Effector memory CD8-positive, alpha-beta T cell (primary cell): ENCODE data around the gene MYO10.

Experiments used
- ATAC-seq: fragments of 150-1000 bp; cut with Tn5 transposase; replicated peaks from 2 replicates; pipeline ENCODE4 v1.10.0; 2021; ENCODE audit warnings: mild to moderate bottlenecking, moderate library complexity
- DNase-seq, 3 experiments: peaks; one replicate each; pipeline ENCODE4 v3.0.0; 2021
- H3K27ac Mint-ChIP-seq, 2 donors: one replicate each; pipeline ENCODE4 v1.8.0; 2022; ENCODE audit warnings: mild to moderate bottlenecking in 2 of 2, mixed read lengths in 2 of 2, moderate library complexity in 2 of 2
- H3K27me3 Mint-ChIP-seq, 2 donors: one replicate each; pipeline ENCODE4 v1.8.0; 2022; ENCODE audit warnings: mixed read lengths in 2 of 2
- H3K36me3 Mint-ChIP-seq: one replicate; pipeline ENCODE4 v1.8.0; 2022; ENCODE audit warnings: mild to moderate bottlenecking, moderate library complexity, mixed read lengths; ENCODE audit not compliant: insufficient read depth
- H3K4me1 Mint-ChIP-seq, 2 donors: one replicate each; pipeline ENCODE4 v1.8.0; 2022; ENCODE audit warnings: low read depth in 2 of 2, mixed read lengths in 2 of 2
- H3K4me3 Mint-ChIP-seq, 2 donors: one replicate each; pipeline ENCODE4 v1.8.0; 2022; ENCODE audit warnings: mild to moderate bottlenecking in 2 of 2, mixed read lengths in 2 of 2, moderate library complexity in 2 of 2
- H3K9me3 Mint-ChIP-seq, 2 donors: one replicate each; pipeline ENCODE4 v1.8.0; 2022; ENCODE audit warnings: mixed read lengths in 2 of 2

Gene MYO10

GRCh38 chr5:16812911-16813310 lies 123.2 kb downstream of the MYO10 start:
- DNase-seq (no peak), ATAC-seq (no peak)
- H3K27me3 Mint-ChIP-seq: no peaks in the 10 kb centered on the region
- no peaks in the 10 kb centered on the region for H3K4me1 Mint-ChIP-seq
- H3K36me3 Mint-ChIP-seq: peaks cover 6% of the 10 kb centered on the region
- H3K9me3 Mint-ChIP-seq: peaks cover 0 to 1% of the 10 kb centered on the region in 2 donors
- H3K4me3 Mint-ChIP-seq: no peak overlapping the region
- no peak overlapping the region for H3K27ac Mint-ChIP-seq

GRCh38 chr5:16812448-16812847 lies 123.6 kb downstream of the MYO10 start:
- ATAC-seq (no peak), DNase-seq (no peak)
- Mint-ChIP-seq H3K4me1 (no peaks in the 10 kb centered on the region), H3K4me3 (no peak overlapping the region), H3K36me3 (peaks cover 6% of the 10 kb centered on the region), H3K27ac (no peak overlapping the region), H3K9me3 (peaks cover 0 to 6% of the 10 kb centered on the region in 2 donors), H3K27me3 (no peaks in the 10 kb centered on the region)

DNA sequence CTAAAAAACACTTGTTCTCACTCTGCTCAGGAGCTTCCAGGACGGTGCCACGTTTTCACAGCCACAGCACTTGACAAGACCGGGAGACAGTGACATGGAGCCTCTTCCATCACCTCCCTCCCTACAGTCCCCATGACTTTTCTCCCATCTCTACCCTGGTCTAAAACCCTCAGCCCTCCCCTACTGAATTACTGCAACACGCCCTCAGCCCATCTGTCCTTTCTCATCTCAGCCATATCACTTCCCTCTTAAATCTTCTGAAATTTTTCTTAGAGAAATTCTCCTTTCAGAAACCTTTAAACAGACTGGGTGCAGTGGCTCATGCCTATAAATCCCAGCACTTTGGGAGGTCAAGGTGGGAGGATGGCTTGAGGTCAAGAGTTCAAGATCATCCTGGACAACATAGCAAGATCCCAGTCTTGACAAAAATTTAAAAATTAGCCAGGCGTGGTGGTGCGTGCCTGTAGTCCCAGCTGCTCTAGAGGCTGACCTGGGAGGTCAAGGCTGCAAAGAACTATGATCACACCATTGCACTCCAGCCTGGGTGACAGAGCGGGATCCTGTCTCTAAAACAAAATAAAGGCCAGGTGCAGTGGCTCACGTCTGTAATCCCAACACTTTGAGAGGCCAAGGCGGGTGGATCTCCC lies 125.8 kb downstream of the MYO10 start:
- H3K27ac Mint-ChIP-seq: no peak overlapping the region
- peaks cover 0 to 9% of the 10 kb centered on the region in 2 donors for H3K9me3 Mint-ChIP-seq
- ATAC-seq (no peak), DNase-seq (no peak)
- H3K36me3 Mint-ChIP-seq: peaks cover 6% of the 10 kb centered on the region
- H3K4me1 Mint-ChIP-seq: no peaks in the 10 kb centered on the region
- H3K27me3 Mint-ChIP-seq: no peaks in the 10 kb centered on the region
- no peak overlapping the region for H3K4me3 Mint-ChIP-seq

- Mint-ChIP-seq H3K27me3 (no peaks in the 10 kb centered on the region), H3K27ac (no peak overlapping the region), H3K4me3 (no peak overlapping the region), H3K4me1 (no peaks in the 10 kb centered on the region), H3K36me3 (peaks cover 6% of the 10 kb centered on the region), H3K9me3 (peaks cover 0 to 9% of the 10 kb centered on the region in 2 donors)
- ATAC-seq (no peak), DNase-seq (no peak)
Observed at GRCh38 chr5:16809395-16810207, 126.5 kb downstream of the MYO10 start.

DNA sequence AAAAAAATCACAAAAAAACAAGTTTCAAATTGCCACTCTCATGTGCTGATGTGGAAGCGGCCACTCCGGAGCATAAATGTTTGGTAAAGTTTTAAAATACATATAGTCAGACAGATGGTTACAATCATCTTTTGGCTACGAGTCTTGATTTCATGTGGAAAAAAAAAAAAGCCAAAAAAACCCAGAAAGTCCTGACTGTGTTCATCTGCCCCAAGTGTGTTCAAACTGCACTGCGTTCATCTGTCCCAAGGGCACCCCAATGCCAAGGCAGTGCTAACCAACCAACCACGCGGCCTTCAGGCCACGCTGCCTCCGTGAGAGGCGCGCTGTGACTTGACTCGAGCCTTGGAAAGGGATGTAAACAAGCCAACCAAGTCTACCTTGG lies 127.1 kb downstream of the MYO10 start:
- ATAC-seq (no peak), DNase-seq (no peak)
- H3K36me3 Mint-ChIP-seq: peaks cover 6% of the 10 kb centered on the region
- peaks cover 2 to 9% of the 10 kb centered on the region in 2 donors for H3K9me3 Mint-ChIP-seq
- no peak overlapping the region for H3K4me3 Mint-ChIP-seq
- no peak overlapping the region for H3K27ac Mint-ChIP-seq
- no peaks in the 10 kb centered on the region for H3K4me1 Mint-ChIP-seq
- no peaks in the 10 kb centered on the region for H3K27me3 Mint-ChIP-seq

- H3K36me3 Mint-ChIP-seq: peaks cover 6% of the 10 kb centered on the region
- H3K4me1 Mint-ChIP-seq: no peaks in the 10 kb centered on the region
- peaks cover 2 to 9% of the 10 kb centered on the region in 2 donors for H3K9me3 Mint-ChIP-seq
- H3K27ac Mint-ChIP-seq: no peak overlapping the region
- DNase-seq: no peak
- no peak for ATAC-seq
- H3K27me3 Mint-ChIP-seq: no peaks in the 10 kb centered on the region
- H3K4me3 Mint-ChIP-seq: no peak overlapping the region
Observed at GRCh38 chr5:16808021-16808420, 128.1 kb downstream of the MYO10 start.

DNA sequence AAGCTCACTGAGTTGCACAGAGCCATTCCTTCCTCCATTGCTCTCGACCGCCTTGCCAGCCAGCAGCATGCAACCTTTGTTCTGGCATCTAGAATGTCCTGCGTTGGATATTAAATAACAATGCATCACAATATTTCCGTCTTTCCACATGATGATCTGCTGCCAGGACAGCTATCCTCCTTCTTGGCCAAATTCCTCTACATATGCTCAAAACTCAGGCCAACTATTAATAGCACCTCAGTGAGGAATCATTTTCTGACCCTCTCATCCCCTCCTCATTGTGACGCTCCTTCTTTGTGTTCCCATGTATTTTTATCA lies 128.6 kb downstream of the MYO10 start:
- H3K4me1 Mint-ChIP-seq: no peaks in the 10 kb centered on the region
- ATAC-seq: no peak
- peaks cover 6% of the 10 kb centered on the region for H3K36me3 Mint-ChIP-seq
- H3K4me3 Mint-ChIP-seq: no peak overlapping the region
- DNase-seq: no peak
- H3K9me3 Mint-ChIP-seq: peaks cover 2 to 9% of the 10 kb centered on the region in 2 donors
- H3K27ac Mint-ChIP-seq: no peak overlapping the region
- no peaks in the 10 kb centered on the region for H3K27me3 Mint-ChIP-seq

GRCh38 chr5:16806711-16807546 lies 129.2 kb downstream of the MYO10 start:
- H3K27ac Mint-ChIP-seq: no peak overlapping the region
- no peak for DNase-seq
- no peaks in the 10 kb centered on the region for H3K27me3 Mint-ChIP-seq
- ATAC-seq: no peak
- peaks cover 6% of the 10 kb centered on the region for H3K36me3 Mint-ChIP-seq
- H3K4me1 Mint-ChIP-seq: no peaks in the 10 kb centered on the region
- no peak overlapping the region for H3K4me3 Mint-ChIP-seq
- peaks cover 2 to 9% of the 10 kb centered on the region in 2 donors for H3K9me3 Mint-ChIP-seq

GRCh38 chr5:16805486-16805885 lies 130.6 kb downstream of the MYO10 start:
- Mint-ChIP-seq H3K9me3 (peaks cover 2 to 9% of the 10 kb centered on the region in 2 donors), H3K27ac (no peak overlapping the region), H3K4me1 (no peaks in the 10 kb centered on the region), H3K4me3 (no peak overlapping the region), H3K36me3 (peaks cover 2% of the 10 kb centered on the region), H3K27me3 (no peaks in the 10 kb centered on the region)
- ATAC-seq: no peak
- no peak for DNase-seq

DNA sequence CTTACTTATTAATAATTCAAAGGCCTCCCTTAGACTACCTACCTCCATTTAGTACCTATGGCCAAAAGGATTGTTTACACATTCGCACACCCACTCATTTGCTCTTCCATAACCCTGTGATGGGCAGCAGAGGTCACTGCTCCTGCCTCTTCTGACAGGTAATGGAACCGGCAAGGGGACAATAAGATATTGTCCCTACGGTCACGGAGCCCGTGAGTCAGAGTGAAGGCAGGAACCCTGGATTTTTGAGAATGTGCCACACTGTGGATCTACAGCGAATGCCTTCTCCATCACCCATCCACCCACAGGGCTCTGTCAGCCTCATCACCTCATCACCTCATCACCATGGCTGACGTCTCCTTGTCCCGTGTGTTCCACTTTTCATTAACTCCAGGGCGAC lies 132.3 kb downstream of the MYO10 start:
- ATAC-seq (no peak), DNase-seq (no peak)
- Mint-ChIP-seq H3K27me3 (no peaks in the 10 kb centered on the region), H3K4me3 (no peak overlapping the region), H3K9me3 (peaks cover 2 to 9% of the 10 kb centered on the region in 2 donors), H3K4me1 (no peaks in the 10 kb centered on the region), H3K36me3 (no peaks in the 10 kb centered on the region), H3K27ac (no peak overlapping the region)

DNA sequence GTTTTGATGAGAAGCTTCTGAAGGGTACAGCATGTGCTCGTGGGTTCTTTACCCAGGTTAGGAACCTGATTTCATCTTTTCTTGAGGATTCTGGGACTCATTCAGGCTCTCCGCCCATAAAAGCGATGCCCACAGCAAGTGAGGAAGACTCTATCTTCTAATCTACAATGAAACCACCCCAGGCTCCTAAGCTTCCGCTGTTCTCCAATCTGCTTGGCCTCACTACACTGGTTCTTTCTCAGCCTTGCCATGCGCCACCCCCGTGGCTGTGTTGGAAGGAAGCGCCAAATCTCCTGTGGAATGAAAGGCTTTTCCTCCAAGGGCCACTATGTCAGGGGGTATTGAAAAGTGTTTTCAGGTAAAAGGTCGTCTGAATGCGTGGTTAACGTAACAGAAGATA lies 135.6 kb downstream of the MYO10 start:
- Mint-ChIP-seq H3K4me1 (no peaks in the 10 kb centered on the region), H3K36me3 (no peaks in the 10 kb centered on the region), H3K27ac (no peak overlapping the region), H3K9me3 (peaks cover 0 to 2% of the 10 kb centered on the region in 2 donors), H3K4me3 (no peak overlapping the region), H3K27me3 (no peaks in the 10 kb centered on the region)
- ATAC-seq (no peak), DNase-seq (no peak)

GRCh38 chr5:16799796-16800195 lies 136.3 kb downstream of the MYO10 start:
- no peak overlapping the region for H3K4me3 Mint-ChIP-seq
- peaks cover 0 to 2% of the 10 kb centered on the region in 2 donors for H3K9me3 Mint-ChIP-seq
- H3K27ac Mint-ChIP-seq: no peak overlapping the region
- no peaks in the 10 kb centered on the region for H3K27me3 Mint-ChIP-seq
- no peak for DNase-seq
- no peaks in the 10 kb centered on the region for H3K4me1 Mint-ChIP-seq
- H3K36me3 Mint-ChIP-seq: no peaks in the 10 kb centered on the region
- no peak for ATAC-seq

DNA sequence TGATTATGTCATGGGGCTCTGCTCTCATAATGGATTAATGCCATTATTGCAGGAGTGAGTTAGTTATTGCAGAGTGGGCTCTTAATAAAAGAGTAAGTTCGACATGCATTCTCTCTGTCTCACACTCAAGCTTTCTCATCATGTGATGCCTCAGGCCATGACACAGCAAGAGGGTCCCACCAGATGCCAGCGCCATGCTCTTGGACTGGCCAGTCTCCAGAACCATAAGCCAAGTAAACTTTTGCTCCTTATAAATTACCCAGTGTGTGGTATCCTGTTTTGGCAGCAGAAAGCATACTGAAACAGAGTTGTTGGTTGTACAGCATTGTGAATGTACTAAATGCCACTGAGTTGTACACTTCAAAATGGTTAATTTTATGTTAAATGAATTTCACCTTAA lies 138.1 kb downstream of the MYO10 start:
- ATAC-seq (no peak), DNase-seq (no peak)
- Mint-ChIP-seq H3K9me3 (no peaks in the 10 kb centered on the region), H3K27me3 (no peaks in the 10 kb centered on the region), H3K36me3 (no peaks in the 10 kb centered on the region), H3K27ac (no peak overlapping the region), H3K4me1 (no peaks in the 10 kb centered on the region), H3K4me3 (no peak overlapping the region)
